ENCODE measurements around the gene NUDT14. TPM values are rescaled to one million over a fixed set of nuclear protein-coding genes. Genes with fewer than 3 reads are reported as not detected.

Gene NUDT14
- total and polyA plus RNA-seq, 2 of the 8 experiments (the other 6 are each of a cell fraction or from before 2014, with no cell fraction given): 25.5 to 33.3 TPM

DNA sequence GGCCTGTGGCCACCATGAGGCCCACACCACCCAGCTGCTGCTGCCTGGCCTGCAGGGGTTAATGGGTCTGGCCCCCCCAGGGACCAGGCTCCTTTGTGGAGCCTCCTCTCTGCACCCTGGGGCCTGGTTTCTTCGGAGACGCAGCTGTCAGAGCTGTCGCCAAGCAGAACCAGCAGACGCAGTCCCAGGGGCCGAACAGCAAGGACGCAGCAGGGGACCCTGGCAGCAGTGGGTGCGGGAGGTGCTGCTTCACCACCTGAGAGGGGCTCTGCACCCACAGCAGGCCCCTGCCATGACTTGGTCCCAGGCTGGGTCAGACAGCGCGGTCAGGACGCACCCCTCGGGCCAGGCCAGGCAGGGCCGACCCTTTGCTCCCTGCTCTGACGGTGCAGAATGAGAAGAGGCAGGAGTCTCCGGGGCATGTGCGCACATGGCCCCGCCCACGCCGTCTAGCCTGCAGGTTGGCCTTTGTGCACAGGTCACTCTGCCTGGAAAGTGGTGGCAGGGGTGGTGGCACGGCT, 43.0 kb downstream of the NUDT14 start:
- WGBS, 2 experiments (ENCODE audit: extremely low coverage in 1 of 2, insufficient coverage in 1 of 2, insufficient read length in 1 of 2, insufficient replicate concordance in 2 of 2, low coverage in 1 of 2, low lambda C conversion rate in 2 of 2, missing lambda C conversion rate in 1 of 2): 93% methylated on average over 19 of the region's 19 CpGs; no CpG with 5 or more reads in 1 of the 2 experiments
- Histone ChIP-seq H3K9me3 (ENCODE audit: insufficient read depth in 2 of 2, low read depth in 1 of 2, low read length in 1 of 2) (peaks cover 5 to 16% of the 10 kb centered on the region in 2 experiments), H3K4me1 (replicated peaks in 1 of 4; ENCODE audit: control insufficient read depth in 3 of 4, insufficient read depth in 4 of 4, low read length in 3 of 4) (peaks cover 0 to 9% (median 0%) of the 10 kb centered on the region in 4 experiments; a peak in 3 of 7 replicates), H2BK20ac (ENCODE audit: low read length) (no peak overlapping the region), H4K91ac (replicated peaks; ENCODE audit: insufficient read length, low read length) (no peak overlapping the region), H3K18ac (ENCODE audit: extremely low read depth, low read length) (no peak overlapping the region), H3K79me2 (ENCODE audit: control insufficient read depth in 1 of 2, insufficient read depth in 2 of 2, low read length in 2 of 2) (no peaks in the 10 kb centered on the region), H4K5ac (ENCODE audit: insufficient read length, low read depth, low read length) (no peak overlapping the region), H2AK5ac (ENCODE audit: low read depth, low read length) (no peak overlapping the region), H3K14ac (ENCODE audit: insufficient read length) (no peak overlapping the region), H2AFZ (ENCODE audit: low read length) (no peak overlapping the region), H4K20me1 (replicated peaks in 1 of 2; ENCODE audit: control insufficient read depth in 1 of 2, insufficient read depth in 2 of 2, low read length in 2 of 2) (peaks cover 0 to 2% of the 10 kb centered on the region in 2 experiments), H2BK120ac (replicated peaks; ENCODE audit: low read depth, low read length) (no peak overlapping the region), H3K4ac (replicated peaks; ENCODE audit: insufficient read length, low read depth, low read length) (no peak overlapping the region), H2BK15ac (ENCODE audit: low read length) (no peak overlapping the region), H3K27ac (ENCODE audit: low read depth, low read length) (no peak overlapping the region), H3K23me2 (ENCODE audit: low read depth, low read length) (no peaks in the 10 kb centered on the region), H4K8ac (ENCODE audit: extremely low read depth, insufficient read depth, low read length) (no peak overlapping the region; the same call in 1 of the 2 replicates), H3K9ac (replicated peaks in 1 of 4; ENCODE audit: extremely low read depth in 1 of 4, low read depth in 3 of 4, low read length in 3 of 4) (no peak overlapping the region), H3K56ac (replicated peaks; ENCODE audit: insufficient read length, low read depth, low read length) (no peak overlapping the region), H2BK12ac (ENCODE audit: low read depth, low read length) (no peak overlapping the region), H3K23ac (ENCODE audit: insufficient read length) (no peak overlapping the region), H3K79me1 (ENCODE audit: low read depth, low read length) (no peaks in the 10 kb centered on the region), H3K4me3 (ENCODE audit: extremely low read depth in 1 of 4, insufficient read depth in 2 of 4, low read depth in 3 of 4, low read length in 4 of 4) (no peak overlapping the region), H3K27me3 (replicated peaks in 1 of 4; ENCODE audit: control insufficient read depth in 3 of 4, extremely low read depth in 1 of 4, insufficient read depth in 3 of 4, low read length in 3 of 4) (no peaks in the 10 kb centered on the region), H3K36me3 (ENCODE audit: control insufficient read depth in 2 of 4, insufficient read depth in 4 of 4, low read length in 3 of 4) (peaks cover 0 to 4% (median 0%) of the 10 kb centered on the region in 4 experiments; a peak in 2 of 8 replicates), H3K4me2 (ENCODE audit: insufficient read depth in 1 of 2, low read depth in 2 of 2, low read length in 2 of 2) (no peak overlapping the region), H2BK5ac (ENCODE audit: low read depth, low read length) (no peak overlapping the region)
- ChIA-PET CTCF (ENCODE audit: partially characterized antibody) (interaction anchor here (0.9 to 1.7 kb wide), 3 partner anchors 14 to 44 kb away, joined by 3 to 6 read pairs (median 3); no protein-coding TSS in a partner anchor), POLR2A (ENCODE audit: partially characterized antibody) (interaction anchor here (0.8 to 1.4 kb wide), 2 partner anchors 16 to 31 kb away, joined by 3 read pairs; no protein-coding TSS in a partner anchor)
- no peak for FAIRE-seq
- DNase-seq (ENCODE audit: low read depth in 1 of 2, low spot score in 2 of 2): no peak
- TF ChIP-seq MAFK (IDR thresholded peaks at IDR 0.05; ENCODE audit: low read depth, low read length): no peak
- TF ChIP-seq NANOG (IDR thresholded peaks at IDR 0.05; ENCODE audit: insufficient read depth, low read depth, low read length, poor library complexity, severe bottlenecking): no peak
- TF ChIP-seq KDM5A (IDR thresholded peaks at IDR 0.05; ENCODE audit: low read length): no peak
- TF ChIP-seq HDAC2 (IDR thresholded peaks at IDR 0.05; ENCODE audit: borderline replicate concordance in 1 of 2, low read depth in 2 of 2, low read length in 2 of 2): no peak
- TF ChIP-seq, protein P1, sequence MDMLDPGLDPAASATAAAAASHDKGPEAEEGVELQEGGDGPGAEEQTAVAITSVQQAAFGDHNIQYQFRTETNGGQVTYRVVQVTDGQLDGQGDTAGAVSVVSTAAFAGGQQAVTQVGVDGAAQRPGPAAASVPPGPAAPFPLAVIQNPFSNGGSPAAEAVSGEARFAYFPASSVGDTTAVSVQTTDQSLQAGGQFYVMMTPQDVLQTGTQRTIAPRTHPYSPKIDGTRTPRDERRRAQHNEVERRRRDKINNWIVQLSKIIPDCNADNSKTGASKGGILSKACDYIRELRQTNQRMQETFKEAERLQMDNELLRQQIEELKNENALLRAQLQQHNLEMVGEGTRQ (IDR thresholded peaks at IDR 0.05; ENCODE audit: low read length): no peak
- no peak for TF ChIP-seq CEBPB (IDR thresholded peaks at IDR 0.05; ENCODE audit: low read depth, low read length)
- no peak for TF ChIP-seq FOSL1 (IDR thresholded peaks at IDR 0.05; ENCODE audit: insufficient read depth, low read depth, low read length)
- TF ChIP-seq PHF8 (conservative IDR thresholded peaks at IDR 0.05; ENCODE audit: low read depth, low read length): no peak
